ENCODE results near the gene MMP8. TPM values are rescaled to one million over a fixed set of nuclear protein-coding genes. Genes with fewer than 3 reads are reported as not detected.

Gene MMP8
- total and polyA plus RNA-seq, 2 experiments from 2014 or later: not detected

DNA sequence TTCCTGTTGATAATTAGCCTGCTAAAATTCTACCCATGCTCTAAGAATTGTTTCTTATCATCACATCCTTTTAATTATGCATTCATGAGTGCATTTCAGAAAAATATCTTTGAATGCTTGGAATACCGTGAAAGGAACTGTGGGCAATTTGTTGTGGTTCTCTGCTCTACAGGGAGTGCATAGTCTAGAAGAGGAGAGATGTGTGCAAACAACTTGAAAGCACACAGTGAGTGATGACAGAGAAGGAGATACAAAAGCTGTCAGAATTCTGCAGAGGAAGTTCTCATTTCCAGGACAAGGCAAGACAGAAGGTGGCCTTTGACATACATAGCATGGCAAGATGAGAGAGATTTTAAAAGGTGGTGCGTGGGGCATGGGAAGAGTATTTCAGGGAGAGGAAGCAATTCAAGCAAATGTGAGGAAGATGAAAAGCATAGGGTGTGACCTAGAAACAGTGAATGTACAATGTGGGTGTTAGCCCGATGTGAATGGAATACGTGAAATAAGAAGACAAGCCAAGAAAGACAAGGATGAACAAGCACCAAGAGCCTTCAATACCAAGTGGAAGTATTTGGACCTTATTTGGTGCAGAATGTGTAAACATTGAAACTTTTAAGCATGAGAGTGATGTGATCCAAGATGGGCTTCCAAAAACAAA lies 5.0 kb downstream of the MMP8 start (continued):
- TF ChIP-seq, protein P1, sequence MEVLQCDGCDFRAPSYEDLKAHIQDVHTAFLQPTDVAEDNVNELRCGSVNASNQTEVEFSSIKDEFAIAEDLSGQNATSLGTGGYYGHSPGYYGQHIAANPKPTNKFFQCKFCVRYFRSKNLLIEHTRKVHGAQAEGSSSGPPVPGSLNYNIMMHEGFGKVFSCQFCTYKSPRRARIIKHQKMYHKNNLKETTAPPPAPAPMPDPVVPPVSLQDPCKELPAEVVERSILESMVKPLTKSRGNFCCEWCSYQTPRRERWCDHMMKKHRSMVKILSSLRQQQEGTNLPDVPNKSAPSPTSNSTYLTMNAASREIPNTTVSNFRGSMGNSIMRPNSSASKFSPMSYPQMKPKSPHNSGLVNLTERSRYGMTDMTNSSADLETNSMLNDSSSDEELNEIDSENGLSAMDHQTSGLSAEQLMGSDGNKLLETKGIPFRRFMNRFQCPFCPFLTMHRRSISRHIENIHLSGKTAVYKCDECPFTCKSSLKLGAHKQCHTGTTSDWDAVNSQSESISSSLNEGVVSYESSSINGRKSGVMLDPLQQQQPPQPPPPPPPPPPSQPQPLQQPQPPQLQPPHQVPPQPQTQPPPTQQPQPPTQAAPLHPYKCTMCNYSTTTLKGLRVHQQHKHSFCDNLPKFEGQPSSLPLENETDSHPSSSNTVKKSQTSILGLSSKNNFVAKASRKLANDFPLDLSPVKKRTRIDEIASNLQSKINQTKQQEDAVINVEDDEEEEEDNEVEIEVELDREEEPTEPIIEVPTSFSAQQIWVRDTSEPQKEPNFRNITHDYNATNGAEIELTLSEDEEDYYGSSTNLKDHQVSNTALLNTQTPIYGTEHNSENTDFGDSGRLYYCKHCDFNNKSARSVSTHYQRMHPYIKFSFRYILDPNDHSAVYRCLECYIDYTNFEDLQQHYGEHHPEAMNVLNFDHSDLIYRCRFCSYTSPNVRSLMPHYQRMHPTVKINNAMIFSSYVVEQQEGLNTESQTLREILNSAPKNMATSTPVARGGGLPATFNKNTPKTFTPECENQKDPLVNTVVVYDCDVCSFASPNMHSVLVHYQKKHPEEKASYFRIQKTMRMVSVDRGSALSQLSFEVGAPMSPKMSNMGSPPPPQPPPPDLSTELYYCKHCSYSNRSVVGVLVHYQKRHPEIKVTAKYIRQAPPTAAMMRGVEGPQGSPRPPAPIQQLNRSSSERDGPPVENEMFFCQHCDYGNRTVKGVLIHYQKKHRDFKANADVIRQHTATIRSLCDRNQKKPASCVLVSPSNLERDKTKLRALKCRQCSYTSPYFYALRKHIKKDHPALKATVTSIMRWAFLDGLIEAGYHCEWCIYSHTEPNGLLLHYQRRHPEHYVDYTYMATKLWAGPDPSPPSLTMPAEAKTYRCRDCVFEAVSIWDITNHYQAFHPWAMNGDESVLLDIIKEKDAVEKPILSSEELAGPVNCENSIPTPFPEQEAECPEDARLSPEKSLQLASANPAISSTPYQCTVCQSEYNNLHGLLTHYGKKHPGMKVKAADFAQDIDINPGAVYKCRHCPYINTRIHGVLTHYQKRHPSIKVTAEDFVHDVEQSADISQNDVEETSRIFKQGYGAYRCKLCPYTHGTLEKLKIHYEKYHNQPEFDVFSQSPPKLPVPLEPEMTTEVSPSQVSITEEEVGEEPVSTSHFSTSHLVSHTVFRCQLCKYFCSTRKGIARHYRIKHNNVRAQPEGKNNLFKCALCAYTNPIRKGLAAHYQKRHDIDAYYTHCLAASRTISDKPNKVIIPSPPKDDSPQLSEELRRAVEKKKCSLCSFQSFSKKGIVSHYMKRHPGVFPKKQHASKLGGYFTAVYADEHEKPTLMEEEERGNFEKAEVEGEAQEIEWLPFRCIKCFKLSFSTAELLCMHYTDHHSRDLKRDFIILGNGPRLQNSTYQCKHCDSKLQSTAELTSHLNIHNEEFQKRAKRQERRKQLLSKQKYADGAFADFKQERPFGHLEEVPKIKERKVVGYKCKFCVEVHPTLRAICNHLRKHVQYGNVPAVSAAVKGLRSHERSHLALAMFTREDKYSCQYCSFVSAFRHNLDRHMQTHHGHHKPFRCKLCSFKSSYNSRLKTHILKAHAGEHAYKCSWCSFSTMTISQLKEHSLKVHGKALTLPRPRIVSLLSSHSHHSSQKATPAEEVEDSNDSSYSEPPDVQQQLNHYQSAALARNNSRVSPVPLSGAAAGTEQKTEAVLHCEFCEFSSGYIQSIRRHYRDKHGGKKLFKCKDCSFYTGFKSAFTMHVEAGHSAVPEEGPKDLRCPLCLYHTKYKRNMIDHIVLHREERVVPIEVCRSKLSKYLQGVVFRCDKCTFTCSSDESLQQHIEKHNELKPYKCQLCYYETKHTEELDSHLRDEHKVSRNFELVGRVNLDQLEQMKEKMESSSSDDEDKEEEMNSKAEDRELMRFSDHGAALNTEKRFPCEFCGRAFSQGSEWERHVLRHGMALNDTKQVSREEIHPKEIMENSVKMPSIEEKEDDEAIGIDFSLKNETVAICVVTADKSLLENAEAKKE (CRISPR knock-in tag; IDR thresholded peaks at IDR 0.05): no peak
- TF ChIP-seq NANOG (IDR thresholded peaks at IDR 0.05; ENCODE audit: borderline replicate concordance): no peak

DNA sequence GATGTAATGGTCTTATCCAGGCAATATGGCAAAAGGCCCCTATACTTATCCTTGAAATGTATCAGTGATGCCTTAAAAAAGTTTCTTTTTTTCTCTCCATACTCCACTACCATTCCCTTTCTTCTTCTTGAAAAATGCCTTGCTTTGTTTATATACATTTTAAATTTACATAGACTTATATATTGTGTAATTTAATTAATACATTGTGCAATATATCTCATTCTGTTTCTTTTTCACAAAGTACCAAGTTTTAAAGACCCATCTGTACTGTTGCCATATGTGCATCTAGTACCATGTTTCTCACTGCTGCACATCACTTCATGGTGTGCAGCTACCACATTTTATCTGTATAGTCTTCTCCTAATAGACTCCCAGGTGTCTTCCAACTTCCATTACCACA lies 7.5 kb downstream of the MMP8 start:
- H3K79me2 ChIP-seq (replicated peaks; ENCODE audit: insufficient read depth): no peaks in the 10 kb centered on the region
- no peaks in the 10 kb centered on the region for H3K4me1 ChIP-seq (ENCODE audit: insufficient read depth)
- no peak for DNase-seq (ENCODE audit: low spot score)
- no peak overlapping the region for H3K4me3 Mint-ChIP-seq
- no peaks in the 10 kb centered on the region for H3K27me3 ChIP-seq (ENCODE audit: insufficient read depth)
- no peaks in the 10 kb centered on the region for H3K27me3 Mint-ChIP-seq (ENCODE audit: insufficient read depth, low read depth, poor library complexity)
- H3K27ac Mint-ChIP-seq: no peak overlapping the region
- peaks cover 16% of the 10 kb centered on the region; the same call in 1 of the 2 replicates for H3K9me2 ChIP-seq (ENCODE audit: insufficient read depth)
- no peaks in the 10 kb centered on the region for H3K36me3 Mint-ChIP-seq (ENCODE audit: low read depth)
- no peak overlapping the region for H3K4me3 ChIP-seq
- H3K9me3 Mint-ChIP-seq: no peaks in the 10 kb centered on the region
- H3K4me1 Mint-ChIP-seq: 0 out of 3 replicates have a peak, but pooled peaks cover 3% of the 10 kb centered on the region
- ATAC-seq: no peak
- no peaks in the 10 kb centered on the region for H3K36me3 ChIP-seq (ENCODE audit: insufficient read depth)
- H3F3A ChIP-seq (replicated peaks; ENCODE audit: low read depth): no peaks in the 10 kb centered on the region
- no peaks in the 10 kb centered on the region for H4K20me1 ChIP-seq (replicated peaks; ENCODE audit: insufficient read depth)
- H2AFZ ChIP-seq: no peak overlapping the region
- no peak overlapping the region for H3K4me2 ChIP-seq
- no peak overlapping the region for H3K27ac ChIP-seq (ENCODE audit: low read depth)
- TF ChIP-seq, protein P2, sequence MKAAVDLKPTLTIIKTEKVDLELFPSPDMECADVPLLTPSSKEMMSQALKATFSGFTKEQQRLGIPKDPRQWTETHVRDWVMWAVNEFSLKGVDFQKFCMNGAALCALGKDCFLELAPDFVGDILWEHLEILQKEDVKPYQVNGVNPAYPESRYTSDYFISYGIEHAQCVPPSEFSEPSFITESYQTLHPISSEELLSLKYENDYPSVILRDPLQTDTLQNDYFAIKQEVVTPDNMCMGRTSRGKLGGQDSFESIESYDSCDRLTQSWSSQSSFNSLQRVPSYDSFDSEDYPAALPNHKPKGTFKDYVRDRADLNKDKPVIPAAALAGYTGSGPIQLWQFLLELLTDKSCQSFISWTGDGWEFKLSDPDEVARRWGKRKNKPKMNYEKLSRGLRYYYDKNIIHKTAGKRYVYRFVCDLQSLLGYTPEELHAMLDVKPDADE (IDR thresholded peaks at IDR 0.05): no peak
- TF ChIP-seq STAT1 (IDR thresholded peaks at IDR 0.05; ENCODE audit: unreplicated experiment) (no peak), EZH2 (IDR thresholded peaks at IDR 0.05; ENCODE audit: low read depth, unreplicated experiment) (no peak), NANOG (IDR thresholded peaks at IDR 0.05; ENCODE audit: borderline replicate concordance) (no peak), EZH2phosphoT487 (IDR thresholded peaks at IDR 0.05; ENCODE audit: unreplicated experiment) (no peak), CREB1 (CRISPR knock-in tag; IDR thresholded peaks at IDR 0.05; ENCODE audit: low read depth) (no peak), POLR2AphosphoS5 (IDR thresholded peaks at IDR 0.05; ENCODE audit: low read depth) (no peak)
- TF ChIP-seq, protein P1 (CRISPR knock-in tag; IDR thresholded peaks at IDR 0.05): no peak
